ENCODE results near the gene METTL16. TPM values are rescaled to one million over a fixed set of nuclear protein-coding genes. Genes with fewer than 3 reads are reported as not detected.
A peak's percentile ranks its signal among the peaks of the same experiment; 100 is the strongest.
"Not testable (repeated sequence)": the region's sequence is repeated elsewhere in the genome, so short reads cannot be mapped to it uniquely, and the experiment has no call there.

The METTL16 gene
- polyA plus RNA-seq, 1 experiment: 16.9 TPM

- ChIA-PET CTCF (interaction anchor here (1.1 kb wide), 1 partner anchor 25 kb away, joined by 3 read pairs; no protein-coding TSS in a partner anchor), POLR2A (no interaction called here)
- Histone ChIP-seq H3K4me3 (ENCODE audit: low read depth, low read length) (no peak overlapping the region), H3K9me3 (ENCODE audit: control insufficient read depth, insufficient read depth, low read length) (no peaks in the 10 kb centered on the region), H3K27ac (ENCODE audit: low read depth, low read length) (no peak overlapping the region), H3K27me3 (ENCODE audit: control insufficient read depth, insufficient read depth, low read length) (no peaks in the 10 kb centered on the region)
- TF ChIP-seq CTCF (IDR thresholded peaks at IDR 0.05; ENCODE audit: low read depth, low read length): no peak
- DNase-seq (ENCODE audit: low read depth, low spot score): no peak
Observed at GRCh38 chr17:2440930-2441329, 70.8 kb downstream of the METTL16 start.

DNA sequence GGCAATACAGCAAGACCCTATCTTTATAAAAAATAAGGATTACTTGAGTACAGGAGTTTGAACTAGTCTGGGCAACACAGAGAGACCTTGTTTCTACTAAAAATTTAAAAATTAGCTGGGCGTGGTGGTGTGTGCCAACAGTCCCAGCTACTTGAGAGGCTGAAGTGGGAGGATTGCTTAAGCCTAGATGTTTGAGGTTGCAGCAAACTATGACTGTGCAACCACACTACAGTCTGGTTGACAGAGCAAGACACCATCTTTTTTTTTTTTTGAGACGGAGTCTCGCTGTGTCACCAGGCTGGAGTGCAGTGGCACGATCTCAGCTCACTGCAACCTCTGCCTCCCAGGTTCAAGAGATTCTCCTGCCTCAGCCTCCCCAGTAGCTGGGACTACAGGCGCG is 71.7 kb downstream of the METTL16 start:
- not testable (repeated sequence) for H3K27me3 ChIP-seq (ENCODE audit: control insufficient read depth, insufficient read depth, low read length); H3K9me3 ChIP-seq (ENCODE audit: control insufficient read depth, insufficient read depth, low read length); DNase-seq (ENCODE audit: low read depth, low spot score); H3K27ac ChIP-seq (ENCODE audit: low read depth, low read length); H3K4me3 ChIP-seq (ENCODE audit: low read depth, low read length)
- CTCF ChIA-PET: interaction anchor here (0.6 to 1.1 kb wide), 3 partner anchors 17 to 600 kb away, joined by 3 to 4 read pairs (median 3); no protein-coding TSS in a partner anchor
- POLR2A ChIA-PET: interaction anchor here (0.6 kb wide), 1 partner anchor 53 kb away, joined by 4 read pairs; no protein-coding TSS in a partner anchor

DNA sequence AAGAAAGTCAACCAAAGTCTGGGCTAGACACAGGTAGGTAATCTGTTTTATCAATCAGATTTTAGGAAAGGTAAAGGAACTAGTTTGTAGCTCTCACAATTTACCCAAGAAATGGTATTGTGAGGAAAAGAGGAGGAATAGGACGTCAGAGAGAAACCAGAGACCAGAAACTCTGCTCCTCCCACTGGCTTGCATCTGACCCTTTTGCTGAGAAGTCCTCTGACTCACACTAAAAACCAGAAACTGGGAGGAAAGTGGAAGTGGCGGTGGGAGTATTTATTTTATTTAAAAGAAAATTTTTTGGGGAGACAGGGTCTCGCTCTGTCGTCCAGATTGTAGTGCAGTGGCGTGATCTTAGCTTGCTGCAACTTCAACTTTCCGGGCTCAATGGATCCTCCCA is 72.9 kb downstream of the METTL16 start:
- CTCF ChIA-PET: interaction anchor here (1.0 kb wide), 1 partner anchor 23 kb away, joined by 4 read pairs; no protein-coding TSS in a partner anchor
- no peak for TF ChIP-seq CTCF (IDR thresholded peaks at IDR 0.05; ENCODE audit: low read depth, low read length)
- Histone ChIP-seq H3K27ac (ENCODE audit: low read depth, low read length) (peak overlapping the region; percentile 83), H3K27me3 (ENCODE audit: control insufficient read depth, insufficient read depth, low read length) (no peaks in the 10 kb centered on the region), H3K4me3 (ENCODE audit: low read depth, low read length) (no peak overlapping the region), H3K9me3 (ENCODE audit: control insufficient read depth, insufficient read depth, low read length) (no peaks in the 10 kb centered on the region)
- POLR2A ChIA-PET: no interaction called here
- no peak for DNase-seq (ENCODE audit: low read depth, low spot score)

- H3K27me3 ChIP-seq (ENCODE audit: control insufficient read depth, insufficient read depth, low read length): no peaks in the 10 kb centered on the region
- no peak for DNase-seq (ENCODE audit: low read depth, low spot score)
- H3K9me3 ChIP-seq (ENCODE audit: control insufficient read depth, insufficient read depth, low read length): no peaks in the 10 kb centered on the region
- no peak for TF ChIP-seq CTCF (IDR thresholded peaks at IDR 0.05; ENCODE audit: low read depth, low read length)
- no peak overlapping the region for H3K4me3 ChIP-seq (ENCODE audit: low read depth, low read length)
- ChIA-PET POLR2A (no interaction called here), CTCF (interaction anchor here (0.6 kb wide), 1 partner anchor 536 kb away, joined by 6 read pairs; no protein-coding TSS in a partner anchor)
- H3K27ac ChIP-seq (ENCODE audit: low read depth, low read length): no peak overlapping the region
Observed at GRCh38 chr17:2436316-2436905, 75.3 kb downstream of the METTL16 start.

DNA sequence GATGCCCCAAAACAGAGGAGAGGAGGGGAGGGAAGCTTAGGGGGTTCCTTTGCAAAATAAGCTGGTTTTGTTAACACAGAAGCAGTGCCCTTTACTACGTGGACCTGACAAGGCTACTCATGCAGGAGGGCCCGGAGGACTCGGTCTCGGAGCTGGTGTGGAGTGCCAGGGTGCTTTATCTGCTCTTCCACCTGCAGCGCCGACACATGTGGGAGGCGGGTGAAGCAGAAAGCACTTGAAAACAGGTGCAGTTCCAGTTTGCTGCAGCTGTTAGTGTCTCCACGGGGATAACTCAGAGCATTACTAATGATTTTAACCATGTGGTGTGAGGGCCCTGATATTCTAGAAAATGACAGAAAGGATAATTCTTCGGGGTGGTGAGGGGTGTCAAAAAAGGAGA is 75.8 kb downstream of the METTL16 start:
- no peaks in the 10 kb centered on the region for H3K27me3 ChIP-seq (ENCODE audit: control insufficient read depth, insufficient read depth, low read length)
- no peak for TF ChIP-seq CTCF (IDR thresholded peaks at IDR 0.05; ENCODE audit: low read depth, low read length)
- no peak overlapping the region for H3K4me3 ChIP-seq (ENCODE audit: low read depth, low read length)
- ChIA-PET POLR2A (no interaction called here), CTCF (interaction anchor here (0.6 kb wide), 1 partner anchor 536 kb away, joined by 6 read pairs; no protein-coding TSS in a partner anchor)
- H3K9me3 ChIP-seq (ENCODE audit: control insufficient read depth, insufficient read depth, low read length): no peaks in the 10 kb centered on the region
- no peak for DNase-seq (ENCODE audit: low read depth, low spot score)
- H3K27ac ChIP-seq (ENCODE audit: low read depth, low read length): no peak overlapping the region
